PC-9 (cell line): Measurements from ENCODE around the gene PAGR1.
"Not testable (repeated sequence)": the region's sequence is repeated elsewhere in the genome, so short reads cannot be mapped to it uniquely, and the experiment has no call there.

Experiments
- CTCF ChIP-seq: fragments of 200-600 bp; sonication (generic); conservative IDR thresholded peaks from 2 replicates; pipeline ENCODE4 v1.6.1; 2017; ENCODE audit warnings: mixed run types, antibody characterized with exemption, mild to moderate bottlenecking, moderate library complexity
- EZH2 ChIP-seq: fragments of 200-600 bp; sonication (generic); IDR thresholded peaks from 2 replicates; pipeline ENCODE4 v1.8.0; 2017; ENCODE audit warnings: antibody characterized with exemption, low read depth

DNA sequence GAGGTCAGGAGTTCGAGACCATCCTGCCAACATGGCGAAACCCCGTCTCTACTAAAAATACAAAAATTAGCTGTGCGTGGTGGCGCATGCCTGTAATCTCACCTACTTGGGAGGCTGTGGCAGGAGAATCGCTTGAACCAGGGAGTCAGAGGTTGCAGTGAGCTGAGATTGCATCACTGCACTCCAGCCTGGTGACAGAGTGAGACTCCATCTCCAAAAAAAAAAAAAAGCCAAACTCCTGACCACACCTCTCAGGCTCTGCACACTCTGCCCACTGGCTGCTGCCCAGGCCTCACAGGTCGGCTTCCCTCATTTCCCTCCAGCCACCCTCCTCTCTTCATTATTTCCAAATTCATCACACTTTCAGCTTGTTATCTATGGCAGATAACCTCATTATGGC is 43.6 kb upstream of the PAGR1 start:
- not testable (repeated sequence) for TF ChIP-seq CTCF, EZH2
